Measurements from ENCODE around the gene FAM76A.
"Not testable (repeated sequence)": the region's sequence is repeated elsewhere in the genome, so short reads cannot be mapped to it uniquely, and the experiment has no call there.

FAM76A gene

DNA sequence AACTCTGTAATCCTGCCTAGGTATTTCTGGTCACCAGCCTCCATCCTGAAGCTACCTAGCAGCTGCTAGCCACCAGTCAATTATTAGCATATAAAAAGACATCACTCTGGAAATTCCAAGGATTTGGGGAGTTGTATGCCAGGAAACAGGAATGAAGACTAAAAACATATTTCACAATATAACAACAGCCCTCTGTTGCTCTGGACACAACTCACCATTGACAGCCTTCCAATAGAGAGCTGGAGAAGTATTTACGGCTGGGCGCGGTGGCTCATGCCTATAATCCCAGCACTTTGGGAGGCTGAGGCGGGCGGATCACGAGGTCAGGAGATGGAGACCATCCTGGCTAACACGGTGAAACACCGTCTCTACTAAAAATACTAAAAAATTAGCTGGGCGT lies 28.9 kb upstream of the FAM76A start:
- not testable (repeated sequence) for H3K9ac ChIP-seq (ENCODE audit: low read length); H3K4me3 ChIP-seq (ENCODE audit: low read length); H3K36me3 ChIP-seq (ENCODE audit: control insufficient read depth, low read depth, low read length); H3K4me1 ChIP-seq (ENCODE audit: control insufficient read depth, low read depth, low read length); H3K9me3 ChIP-seq (ENCODE audit: control insufficient read depth, low read depth, low read length); H3K27me3 ChIP-seq (ENCODE audit: control insufficient read depth, insufficient read depth, low read length); H3K27ac ChIP-seq (ENCODE audit: low read length)

DNA sequence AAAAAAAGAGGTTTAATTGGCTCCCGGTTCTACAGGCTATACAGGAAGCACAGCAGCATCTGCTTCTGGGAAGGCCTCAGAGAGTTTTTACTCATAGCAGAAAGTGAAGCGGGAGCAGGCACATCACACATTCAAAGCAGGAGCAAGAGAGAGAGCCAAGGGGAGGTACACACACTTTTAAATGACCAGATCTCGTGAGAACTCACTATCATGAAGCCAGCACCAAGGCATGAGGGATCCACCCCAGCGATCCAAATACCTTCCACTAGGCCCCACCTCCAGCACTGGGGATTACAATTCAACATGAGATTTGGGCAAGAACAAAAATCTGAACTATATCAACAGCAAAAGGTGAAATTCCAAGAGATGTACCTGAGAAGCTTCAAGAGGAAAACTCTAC lies 20.8 kb upstream of the FAM76A start:
- H3K4me3 ChIP-seq (ENCODE audit: low read length) = no peak overlapping the region
- no peaks in the 10 kb centered on the region for H3K4me1 ChIP-seq (ENCODE audit: control insufficient read depth, low read depth, low read length)
- H3K9me3 ChIP-seq (ENCODE audit: control insufficient read depth, low read depth, low read length) = no peaks in the 10 kb centered on the region
- no peaks in the 10 kb centered on the region for H3K36me3 ChIP-seq (ENCODE audit: control insufficient read depth, low read depth, low read length)
- H3K27ac ChIP-seq (ENCODE audit: low read length) = no peak overlapping the region
- H3K9ac ChIP-seq (ENCODE audit: low read length) = no peak overlapping the region
- no peaks in the 10 kb centered on the region for H3K27me3 ChIP-seq (ENCODE audit: control insufficient read depth, insufficient read depth, low read length)

DNA sequence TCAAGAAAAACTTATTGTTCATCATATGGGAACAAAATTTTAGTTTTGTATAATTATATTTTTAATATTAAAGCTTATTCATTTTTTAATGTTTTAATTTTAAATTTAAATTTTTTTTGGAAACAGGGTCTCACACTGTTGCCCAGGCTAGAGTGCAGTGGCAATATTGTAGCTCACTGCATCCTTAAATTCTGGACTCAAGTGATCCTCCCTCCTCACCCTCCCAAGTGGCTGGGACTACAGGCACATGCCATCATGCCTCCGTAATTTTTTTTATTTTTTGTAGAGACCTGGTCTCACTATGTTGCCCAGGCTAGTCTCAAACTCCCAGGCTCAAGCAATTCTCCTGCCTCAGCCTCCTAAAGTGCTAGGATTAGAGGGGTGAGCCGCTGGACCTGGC lies 20.2 kb upstream of the FAM76A start:
- H3K27ac ChIP-seq (ENCODE audit: low read length) = no peak overlapping the region
- no peaks in the 10 kb centered on the region for H3K27me3 ChIP-seq (ENCODE audit: control insufficient read depth, insufficient read depth, low read length)
- H3K4me1 ChIP-seq (ENCODE audit: control insufficient read depth, low read depth, low read length) = no peaks in the 10 kb centered on the region
- no peaks in the 10 kb centered on the region for H3K9me3 ChIP-seq (ENCODE audit: control insufficient read depth, low read depth, low read length)
- no peak overlapping the region for H3K9ac ChIP-seq (ENCODE audit: low read length)
- H3K4me3 ChIP-seq (ENCODE audit: low read length) = no peak overlapping the region
- no peaks in the 10 kb centered on the region for H3K36me3 ChIP-seq (ENCODE audit: control insufficient read depth, low read depth, low read length)

DNA sequence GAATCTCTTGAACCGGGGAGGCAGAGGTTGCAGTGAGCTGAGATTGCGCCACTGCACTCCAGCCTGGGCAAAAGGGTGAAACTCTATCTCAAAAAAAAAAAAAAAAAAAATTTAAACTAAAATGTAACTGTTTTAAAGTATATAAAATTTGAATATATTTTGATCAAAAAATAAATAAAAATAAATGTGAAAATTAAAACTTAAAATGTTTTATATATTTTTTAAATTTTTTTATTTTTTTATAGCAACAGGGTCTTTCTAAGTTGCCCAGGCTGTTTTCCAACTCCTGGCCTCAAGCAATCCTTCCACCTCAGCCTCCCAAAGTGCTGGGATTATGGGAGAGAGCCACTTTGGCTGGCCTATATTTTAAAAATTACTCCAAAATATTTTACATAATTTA lies 15.2 kb upstream of the FAM76A start:
- H3K36me3 ChIP-seq (ENCODE audit: control insufficient read depth, low read depth, low read length) = no peaks in the 10 kb centered on the region
- no peak overlapping the region for H3K9ac ChIP-seq (ENCODE audit: low read length)
- no peak overlapping the region for H3K4me3 ChIP-seq (ENCODE audit: low read length)
- H3K27me3 ChIP-seq (ENCODE audit: control insufficient read depth, insufficient read depth, low read length) = no peaks in the 10 kb centered on the region
- H3K9me3 ChIP-seq (ENCODE audit: control insufficient read depth, low read depth, low read length) = no peaks in the 10 kb centered on the region
- no peaks in the 10 kb centered on the region for H3K4me1 ChIP-seq (ENCODE audit: control insufficient read depth, low read depth, low read length)
- no peak overlapping the region for H3K27ac ChIP-seq (ENCODE audit: low read length)

DNA sequence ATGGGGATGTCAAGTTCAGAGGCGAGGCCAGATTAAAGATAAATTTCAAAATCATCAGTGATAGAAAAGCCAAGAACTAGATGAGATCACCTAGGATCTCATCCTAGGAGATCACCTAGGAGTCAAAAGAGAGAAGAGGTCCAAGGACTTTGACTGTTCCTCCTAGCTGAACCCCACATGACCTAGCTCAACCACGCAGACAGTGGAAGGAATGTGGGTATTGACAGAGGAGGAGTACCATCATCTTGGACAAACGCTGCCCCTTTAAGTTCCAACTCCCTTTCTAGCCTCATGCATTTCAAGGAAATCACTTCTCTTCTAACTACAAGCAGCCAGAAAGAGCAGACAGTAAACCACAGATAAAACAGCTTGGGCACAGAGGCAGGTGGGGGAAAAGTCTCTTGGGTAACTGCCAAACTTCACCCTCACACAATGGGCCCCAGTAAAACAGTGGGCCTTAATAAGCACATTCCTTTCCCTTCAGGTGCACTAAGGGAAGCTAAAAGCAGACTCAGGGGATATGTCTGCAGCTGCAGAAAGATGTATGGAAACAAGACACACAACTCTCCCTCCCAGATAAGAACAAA lies 12.5 kb upstream of the FAM76A start:
- H3K4me3 ChIP-seq (ENCODE audit: low read length) = no peak overlapping the region
- no peaks in the 10 kb centered on the region for H3K4me1 ChIP-seq (ENCODE audit: control insufficient read depth, low read depth, low read length)
- no peaks in the 10 kb centered on the region for H3K9me3 ChIP-seq (ENCODE audit: control insufficient read depth, low read depth, low read length)
- no peak overlapping the region for H3K27ac ChIP-seq (ENCODE audit: low read length)
- H3K36me3 ChIP-seq (ENCODE audit: control insufficient read depth, low read depth, low read length) = no peaks in the 10 kb centered on the region
- H3K27me3 ChIP-seq (ENCODE audit: control insufficient read depth, insufficient read depth, low read length) = no peaks in the 10 kb centered on the region
- no peak overlapping the region for H3K9ac ChIP-seq (ENCODE audit: low read length)

DNA sequence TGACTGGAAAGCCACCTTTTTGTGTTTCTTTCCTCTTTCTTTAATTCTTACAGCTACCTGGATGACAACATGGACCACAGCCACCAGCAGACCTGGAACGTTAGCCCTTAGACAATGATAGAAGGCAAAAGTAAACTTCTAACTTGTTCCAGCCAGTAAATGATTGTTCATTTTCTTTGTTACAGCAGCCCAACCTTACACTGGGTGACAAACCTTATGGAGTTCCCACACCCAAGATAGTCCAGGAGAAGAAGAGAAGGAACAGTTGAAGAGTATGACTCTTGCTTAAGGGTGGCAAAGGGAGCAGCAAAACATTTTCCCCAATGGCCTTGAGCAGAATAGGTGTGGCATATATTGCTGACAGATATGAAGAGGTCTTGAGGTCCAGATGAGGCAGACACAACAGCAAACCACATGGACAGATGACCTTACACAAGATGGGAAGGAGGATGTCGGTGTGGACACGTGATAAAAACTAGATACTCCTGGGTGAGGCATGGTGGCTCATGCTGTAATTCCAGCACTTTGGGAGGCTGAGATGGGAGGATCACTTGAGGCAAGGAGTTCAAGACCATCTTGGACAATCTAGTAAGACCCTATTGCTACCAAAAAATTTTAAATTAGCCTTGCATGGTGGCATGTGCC lies 11.8 kb upstream of the FAM76A start:
- Histone ChIP-seq H3K27me3 (ENCODE audit: control insufficient read depth, insufficient read depth, low read length) (no peaks in the 10 kb centered on the region), H3K9me3 (ENCODE audit: control insufficient read depth, low read depth, low read length) (no peaks in the 10 kb centered on the region), H3K4me1 (ENCODE audit: control insufficient read depth, low read depth, low read length) (no peaks in the 10 kb centered on the region), H3K27ac (ENCODE audit: low read length) (no peak overlapping the region), H3K9ac (ENCODE audit: low read length) (no peak overlapping the region), H3K36me3 (ENCODE audit: control insufficient read depth, low read depth, low read length) (no peaks in the 10 kb centered on the region), H3K4me3 (ENCODE audit: low read length) (no peak overlapping the region)

DNA sequence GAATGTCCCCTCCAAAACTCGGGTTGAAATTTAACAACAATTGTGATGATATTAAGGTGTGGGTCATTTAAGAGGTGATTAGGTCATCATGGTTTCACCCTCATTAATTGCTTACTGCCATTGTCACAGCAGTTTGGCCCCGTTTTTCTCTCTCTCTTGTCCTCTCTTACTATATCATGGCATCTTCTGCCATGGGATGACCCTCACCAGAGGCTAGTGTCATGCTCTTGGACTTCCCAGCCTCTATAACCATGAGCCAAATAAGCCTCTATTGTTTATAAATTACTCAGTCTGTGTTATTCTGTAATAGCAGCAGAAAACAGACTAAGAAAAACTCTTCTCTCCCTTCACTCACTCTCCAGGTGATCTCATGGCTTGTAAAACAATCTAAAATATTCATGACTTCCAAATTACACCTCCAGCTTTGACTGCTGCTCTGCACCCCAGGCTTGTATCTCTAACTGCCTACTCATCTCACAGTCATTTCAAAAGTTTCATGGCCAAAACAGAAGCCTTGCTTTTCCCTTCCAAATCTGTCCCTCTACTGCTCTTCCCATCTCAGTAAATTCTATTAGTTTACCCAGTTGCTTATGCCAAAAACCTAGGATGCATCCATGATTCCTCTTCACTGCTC lies 9.4 kb upstream of the FAM76A start:
- H3K4me3 ChIP-seq (ENCODE audit: low read length) = no peak overlapping the region
- H3K4me1 ChIP-seq (ENCODE audit: control insufficient read depth, low read depth, low read length) = no peaks in the 10 kb centered on the region
- no peak overlapping the region for H3K27ac ChIP-seq (ENCODE audit: low read length)
- H3K27me3 ChIP-seq (ENCODE audit: control insufficient read depth, insufficient read depth, low read length) = no peaks in the 10 kb centered on the region
- no peaks in the 10 kb centered on the region for H3K9me3 ChIP-seq (ENCODE audit: control insufficient read depth, low read depth, low read length)
- no peak overlapping the region for H3K9ac ChIP-seq (ENCODE audit: low read length)
- H3K36me3 ChIP-seq (ENCODE audit: control insufficient read depth, low read depth, low read length) = no peaks in the 10 kb centered on the region

DNA sequence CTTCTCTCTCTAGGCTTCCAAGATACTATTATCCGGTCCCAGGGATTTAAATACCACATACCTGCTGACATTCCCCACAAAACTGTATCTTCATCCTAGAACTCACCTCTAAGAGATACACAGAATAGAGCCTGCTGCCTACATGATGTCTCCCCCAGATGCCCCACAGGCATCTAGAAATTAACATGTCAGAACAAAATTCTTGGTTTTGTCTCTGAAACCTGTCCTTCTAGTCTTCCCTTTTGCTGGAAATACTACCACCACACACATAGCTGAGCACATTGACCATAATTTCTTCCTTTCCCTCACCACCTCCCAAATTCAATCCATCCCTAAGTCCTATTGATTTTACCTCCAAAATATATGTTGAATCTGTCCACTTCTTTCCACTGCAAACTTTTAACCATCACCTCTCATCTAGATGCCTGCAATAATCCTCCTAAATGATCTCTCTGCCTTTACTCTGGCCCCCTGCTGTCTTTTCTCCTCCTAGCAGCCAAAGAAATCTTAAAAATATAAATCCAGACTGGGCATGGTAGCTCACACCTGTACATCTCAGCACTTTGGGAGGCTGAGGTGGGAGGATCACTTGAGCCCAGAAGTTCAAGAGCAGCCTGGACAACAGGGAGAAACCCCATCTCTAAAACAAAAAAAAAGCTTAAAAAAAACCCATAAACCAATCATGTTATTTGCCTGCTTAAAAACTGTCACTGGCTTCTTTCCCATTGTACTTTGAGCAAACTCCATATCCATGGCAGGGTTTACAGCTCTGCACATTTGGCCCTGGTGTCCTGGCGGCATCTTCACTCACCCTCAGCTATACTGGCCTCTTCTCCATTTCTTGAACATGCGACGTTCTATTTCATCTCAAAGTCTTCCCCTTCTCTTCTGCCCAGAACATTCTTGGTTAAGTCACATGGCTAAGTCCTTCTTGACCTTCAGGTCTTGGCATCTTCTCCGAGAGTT lies 6.2 kb upstream of the FAM76A start:
- no peak overlapping the region for H3K4me3 ChIP-seq (ENCODE audit: low read length)
- H3K9ac ChIP-seq (ENCODE audit: low read length) = no peak overlapping the region
- no peak overlapping the region for H3K27ac ChIP-seq (ENCODE audit: low read length)
- no peaks in the 10 kb centered on the region for H3K9me3 ChIP-seq (ENCODE audit: control insufficient read depth, low read depth, low read length)
- H3K4me1 ChIP-seq (ENCODE audit: control insufficient read depth, low read depth, low read length) = peaks cover under 1% of the 10 kb centered on the region
- H3K36me3 ChIP-seq (ENCODE audit: control insufficient read depth, low read depth, low read length) = no peaks in the 10 kb centered on the region
- peaks cover 1% of the 10 kb centered on the region for H3K27me3 ChIP-seq (ENCODE audit: control insufficient read depth, insufficient read depth, low read length)

DNA sequence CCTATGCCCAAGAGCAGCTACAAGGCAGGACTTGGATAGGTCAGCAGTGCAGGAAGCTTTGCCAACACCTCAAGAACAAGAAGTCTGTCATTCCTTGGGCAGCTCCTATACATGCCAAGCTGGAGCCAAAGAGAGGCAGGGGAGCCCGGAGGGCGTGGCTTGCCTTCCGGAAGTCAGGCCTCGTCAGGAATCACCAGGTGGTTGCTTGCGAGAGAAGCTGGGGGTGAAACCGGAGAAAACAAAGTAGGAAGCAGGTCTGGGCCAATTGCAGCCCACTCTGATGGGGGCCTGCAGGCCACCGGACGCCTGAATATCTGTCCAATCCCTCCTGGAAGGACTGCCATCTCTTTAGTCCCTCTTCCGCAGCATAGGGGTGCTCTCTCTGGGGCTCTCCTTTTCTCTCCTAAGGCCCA lies 794 bp upstream of the FAM76A start:
- peaks cover 12% of the 10 kb centered on the region for H3K4me1 ChIP-seq (ENCODE audit: control insufficient read depth, low read depth, low read length)
- no peaks in the 10 kb centered on the region for H3K9me3 ChIP-seq (ENCODE audit: control insufficient read depth, low read depth, low read length)
- peak overlapping the region; percentile 35 for H3K4me3 ChIP-seq (ENCODE audit: low read length)
- peak overlapping the region; percentile 55 for H3K9ac ChIP-seq (ENCODE audit: low read length)
- H3K27me3 ChIP-seq (ENCODE audit: control insufficient read depth, insufficient read depth, low read length) = peaks cover 5% of the 10 kb centered on the region
- peaks cover 3% of the 10 kb centered on the region for H3K36me3 ChIP-seq (ENCODE audit: control insufficient read depth, low read depth, low read length)
- peak overlapping the region; percentile 80 for H3K27ac ChIP-seq (ENCODE audit: low read length)

DNA sequence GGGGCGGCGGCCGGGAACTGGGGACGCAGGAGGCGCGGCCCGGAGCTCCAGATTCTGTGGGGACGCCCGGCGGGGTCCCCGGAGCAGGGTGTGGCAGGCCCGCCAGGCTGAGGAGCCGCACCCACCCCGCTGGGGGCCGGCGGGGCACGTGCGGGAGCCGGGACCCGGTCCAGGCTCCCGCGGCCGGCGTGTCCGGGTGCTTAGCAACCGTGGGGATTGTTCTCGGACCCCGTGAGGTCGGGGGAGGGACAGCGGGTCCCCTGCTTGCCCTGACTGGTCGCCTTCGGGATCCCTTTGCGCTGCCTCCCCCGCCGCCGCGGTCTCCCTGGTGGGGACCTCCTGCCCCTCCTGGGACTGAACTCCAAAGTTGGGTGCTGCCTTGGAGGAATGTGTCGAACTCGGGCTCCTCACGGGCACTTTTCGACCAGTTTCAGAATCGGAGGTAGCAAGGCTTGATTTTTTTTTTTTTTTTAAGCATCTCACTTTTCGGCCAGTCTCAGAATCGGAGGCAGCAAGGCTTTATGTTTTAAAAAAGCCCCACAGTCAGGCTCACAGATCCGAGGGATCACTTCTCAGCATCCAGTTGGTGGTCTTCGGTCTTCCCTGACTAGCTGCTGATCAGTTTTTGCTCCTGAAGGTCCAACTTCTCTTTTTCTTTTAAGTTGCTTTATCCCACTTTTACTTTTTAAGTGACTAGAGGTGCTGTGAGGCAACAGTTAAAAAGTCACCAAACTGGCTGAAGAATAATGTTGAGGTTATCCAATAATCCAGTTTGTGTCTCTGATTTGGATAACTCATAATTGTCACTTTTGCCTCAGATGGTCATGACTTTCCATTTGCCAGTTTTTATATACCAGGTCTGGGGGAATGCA lies 648 bp downstream of the FAM76A start:
- peaks cover 12% of the 10 kb centered on the region for H3K4me1 ChIP-seq (ENCODE audit: control insufficient read depth, low read depth, low read length)
- peaks cover 5% of the 10 kb centered on the region for H3K27me3 ChIP-seq (ENCODE audit: control insufficient read depth, insufficient read depth, low read length)
- H3K9me3 ChIP-seq (ENCODE audit: control insufficient read depth, low read depth, low read length) = no peaks in the 10 kb centered on the region
- H3K36me3 ChIP-seq (ENCODE audit: control insufficient read depth, low read depth, low read length) = peaks cover 3% of the 10 kb centered on the region
- H3K9ac ChIP-seq (ENCODE audit: low read length) = peak overlapping the region; percentile 85
- H3K27ac ChIP-seq (ENCODE audit: low read length) = peak overlapping the region; percentile 68
- peak overlapping the region; percentile 95 for H3K4me3 ChIP-seq (ENCODE audit: low read length)

DNA sequence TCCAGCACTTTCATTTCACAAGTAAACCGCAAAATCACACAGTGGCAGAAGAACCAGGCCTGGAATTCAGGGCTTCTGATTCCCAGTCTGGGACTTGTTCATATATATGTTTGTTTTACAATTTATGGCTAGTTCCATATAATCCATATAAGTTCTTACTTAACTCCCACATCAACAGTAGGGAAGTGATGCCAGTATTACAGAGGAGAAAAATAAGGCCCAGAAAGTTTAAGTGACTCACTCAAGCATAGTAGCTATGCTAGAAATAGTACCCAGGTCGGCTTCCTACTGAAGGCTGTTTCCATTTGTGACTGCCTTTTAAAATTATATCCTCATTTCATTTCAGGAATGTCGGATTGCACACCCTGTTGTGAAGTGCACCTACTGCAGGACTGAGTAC lies 1.4 kb downstream of the FAM76A start:
- Histone ChIP-seq H3K27me3 (ENCODE audit: control insufficient read depth, insufficient read depth, low read length) (peaks cover 5% of the 10 kb centered on the region), H3K9me3 (ENCODE audit: control insufficient read depth, low read depth, low read length) (no peaks in the 10 kb centered on the region), H3K27ac (ENCODE audit: low read length) (no peak overlapping the region), H3K4me3 (ENCODE audit: low read length) (no peak overlapping the region), H3K9ac (ENCODE audit: low read length) (no peak overlapping the region), H3K36me3 (ENCODE audit: control insufficient read depth, low read depth, low read length) (peaks cover 3% of the 10 kb centered on the region), H3K4me1 (ENCODE audit: control insufficient read depth, low read depth, low read length) (peaks cover 12% of the 10 kb centered on the region)

Data from iPS-18a (cell line).